ENCODE data around the gene ASIC5. TPM values are rescaled to one million over a fixed set of nuclear protein-coding genes. Genes with fewer than 3 reads are reported as not detected.

ASIC5 gene
- total RNA-seq, 2 experiments from 2014 or later, result not detected

- no peaks in the 10 kb centered on the region for H3K36me3 Mint-ChIP-seq (ENCODE audit: low read depth)
- H3K27ac Mint-ChIP-seq, result no peak overlapping the region
- no peaks in the 10 kb centered on the region for H3K9me3 Mint-ChIP-seq
- ATAC-seq (no peak), DNase-seq (no peak)
- ChIA-PET CTCF (no interaction called here), POLR2A (no interaction called here)
- intact Hi-C loops (cut with micrococcal nuclease), result no loop called here
- no peak overlapping the region for H3K4me3 Mint-ChIP-seq
- TF ChIP-seq, protein P1, sequence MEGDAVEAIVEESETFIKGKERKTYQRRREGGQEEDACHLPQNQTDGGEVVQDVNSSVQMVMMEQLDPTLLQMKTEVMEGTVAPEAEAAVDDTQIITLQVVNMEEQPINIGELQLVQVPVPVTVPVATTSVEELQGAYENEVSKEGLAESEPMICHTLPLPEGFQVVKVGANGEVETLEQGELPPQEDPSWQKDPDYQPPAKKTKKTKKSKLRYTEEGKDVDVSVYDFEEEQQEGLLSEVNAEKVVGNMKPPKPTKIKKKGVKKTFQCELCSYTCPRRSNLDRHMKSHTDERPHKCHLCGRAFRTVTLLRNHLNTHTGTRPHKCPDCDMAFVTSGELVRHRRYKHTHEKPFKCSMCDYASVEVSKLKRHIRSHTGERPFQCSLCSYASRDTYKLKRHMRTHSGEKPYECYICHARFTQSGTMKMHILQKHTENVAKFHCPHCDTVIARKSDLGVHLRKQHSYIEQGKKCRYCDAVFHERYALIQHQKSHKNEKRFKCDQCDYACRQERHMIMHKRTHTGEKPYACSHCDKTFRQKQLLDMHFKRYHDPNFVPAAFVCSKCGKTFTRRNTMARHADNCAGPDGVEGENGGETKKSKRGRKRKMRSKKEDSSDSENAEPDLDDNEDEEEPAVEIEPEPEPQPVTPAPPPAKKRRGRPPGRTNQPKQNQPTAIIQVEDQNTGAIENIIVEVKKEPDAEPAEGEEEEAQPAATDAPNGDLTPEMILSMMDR (IDR thresholded peaks at IDR 0.05), result no peak
- no peaks in the 10 kb centered on the region for H3K27me3 Mint-ChIP-seq
- no peaks in the 10 kb centered on the region for H3K4me1 Mint-ChIP-seq (ENCODE audit: low read depth)
These were observed 9.8 kb upstream of the ASIC5 start for GRCh38 chr4:155875878-155876277.

GRCh38 chr4:155855897-155856296, 10.2 kb downstream of the ASIC5 start:
- POLR2A ChIA-PET, result no interaction called here
- no peak overlapping the region for H3K27ac Mint-ChIP-seq
- TF ChIP-seq, protein P1 (IDR thresholded peaks at IDR 0.05), result no peak
- H3K36me3 Mint-ChIP-seq (ENCODE audit: low read depth), result no peaks in the 10 kb centered on the region
- ATAC-seq, result no peak
- no peaks in the 10 kb centered on the region for H3K4me1 Mint-ChIP-seq (ENCODE audit: low read depth)
- intact Hi-C loops (cut with micrococcal nuclease), result no loop called here
- CTCF ChIA-PET, result interaction anchor here (1.5 kb wide), 1 partner anchor 97 kb away, joined by 4 read pairs; the partner anchor contains the start of gene CTSO
- H3K4me3 Mint-ChIP-seq, result no peak overlapping the region
- no peaks in the 10 kb centered on the region for H3K9me3 Mint-ChIP-seq
- DNase-seq, result no peak
- peaks cover 9% of the 10 kb centered on the region for H3K27me3 Mint-ChIP-seq

GRCh38 chr4:155854582-155855226, 11.4 kb downstream of the ASIC5 start:
- no peaks in the 10 kb centered on the region for H3K9me3 Mint-ChIP-seq
- peaks cover 9% of the 10 kb centered on the region for H3K27me3 Mint-ChIP-seq
- H3K36me3 Mint-ChIP-seq (ENCODE audit: low read depth), result no peaks in the 10 kb centered on the region
- ChIA-PET POLR2A (no interaction called here), CTCF (no interaction called here)
- intact Hi-C loops (cut with micrococcal nuclease), result no loop called here
- no peak overlapping the region for H3K4me3 Mint-ChIP-seq
- DNase-seq (no peak), ATAC-seq (no peak)
- no peak overlapping the region for H3K27ac Mint-ChIP-seq
- TF ChIP-seq, protein P1 (IDR thresholded peaks at IDR 0.05), result no peak
- no peaks in the 10 kb centered on the region for H3K4me1 Mint-ChIP-seq (ENCODE audit: low read depth)

DNA sequence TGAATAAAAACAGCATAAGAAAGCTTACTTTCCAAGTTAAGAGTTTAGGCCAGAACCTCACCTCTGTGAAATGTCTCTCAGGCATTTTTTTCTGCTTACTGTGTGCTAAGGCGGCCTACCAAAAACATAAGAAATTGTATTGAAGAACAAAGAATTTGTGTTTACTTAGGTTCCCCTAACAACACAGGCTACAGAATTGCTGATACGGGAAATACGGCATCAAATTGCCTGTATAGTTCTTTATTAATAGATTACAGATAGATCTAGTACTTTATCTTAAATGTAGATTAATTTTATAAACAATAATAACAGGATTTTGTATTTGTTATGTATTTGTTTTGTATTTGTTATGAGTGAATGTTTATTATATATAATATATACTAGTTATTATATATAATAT, 12.9 kb downstream of the ASIC5 start:
- no peak for ATAC-seq
- no peaks in the 10 kb centered on the region for H3K4me1 Mint-ChIP-seq (ENCODE audit: low read depth)
- H3K27ac Mint-ChIP-seq, result no peak overlapping the region
- ChIA-PET POLR2A (no interaction called here), CTCF (no interaction called here)
- intact Hi-C loops (cut with micrococcal nuclease), result no loop called here
- DNase-seq, result no peak
- H3K27me3 Mint-ChIP-seq, result peaks cover 7% of the 10 kb centered on the region
- H3K4me3 Mint-ChIP-seq, result no peak overlapping the region
- TF ChIP-seq, protein P1 (IDR thresholded peaks at IDR 0.05), result no peak
- H3K9me3 Mint-ChIP-seq, result no peaks in the 10 kb centered on the region
- no peaks in the 10 kb centered on the region for H3K36me3 Mint-ChIP-seq (ENCODE audit: low read depth)

GRCh38 chr4:155849042-155849441, 17.0 kb downstream of the ASIC5 start:
- H3K9me3 Mint-ChIP-seq, result peaks cover 2% of the 10 kb centered on the region
- TF ChIP-seq, protein P1 (IDR thresholded peaks at IDR 0.05), result no peak
- H3K4me1 Mint-ChIP-seq (ENCODE audit: low read depth), result no peaks in the 10 kb centered on the region
- no peak overlapping the region for H3K4me3 Mint-ChIP-seq
- POLR2A ChIA-PET, result no interaction called here
- ATAC-seq (no peak), DNase-seq (no peak)
- no peaks in the 10 kb centered on the region for H3K27me3 Mint-ChIP-seq
- no peak overlapping the region for H3K27ac Mint-ChIP-seq
- intact Hi-C loops (cut with micrococcal nuclease), result no loop called here
- CTCF ChIA-PET, result no interaction called here
- H3K36me3 Mint-ChIP-seq (ENCODE audit: low read depth), result no peaks in the 10 kb centered on the region

Data from activated CD8-positive, alpha-beta T cell treated with anti-CD3 and anti-CD28 coated beads for 36 hours (primary cell).